Astrocyte (in vitro differentiated cells and primary cell): Measurements from ENCODE around the gene ABCG5.

ENCODE experiments used
- CTCF ChIP-seq: IDR thresholded peaks from 2 replicates; pipeline ENCODE4 v1.5.1; 2011; ENCODE audit warnings: low read depth, mild to moderate bottlenecking, inconsistent platforms, low read length, moderate library complexity; ENCODE audit not compliant: insufficient read depth
- EZH2 ChIP-seq: IDR thresholded peaks from 2 replicates; pipeline ENCODE4 v1.6.1; 2012; ENCODE audit warnings: mild to moderate bottlenecking, low read length, inconsistent platforms; ENCODE audit not compliant: insufficient read depth

- TF ChIP-seq CTCF, result no peak
- TF ChIP-seq EZH2, result no peak
Measured at GRCh38 chr2:43842866-43843226, 4.2 kb upstream of the ABCG5 start.
